HepG2 (cell line): Measurements from ENCODE around the gene MPC2. TPM values are rescaled to one million over a fixed set of nuclear protein-coding genes. Genes with fewer than 3 reads are reported as not detected.

ENCODE experiments used
- CREBL2 ChIP-seq: sonication (generic); formaldehyde crosslinking; IDR thresholded peaks from 2 replicates; pipeline ENCODE4 v1.8.1; 2023; ENCODE audit warnings: missing genetic modification reagents, mild to moderate bottlenecking, borderline replicate concordance
- GATA4 ChIP-seq: sonication (generic); IDR thresholded peaks from 2 replicates; pipeline ENCODE4 v1.6.1; 2016; ENCODE audit warnings: antibody characterized with exemption, low read depth, borderline replicate concordance
- HINFP ChIP-seq: sonication (generic); formaldehyde crosslinking; IDR thresholded peaks from 2 replicates; pipeline ENCODE4 v1.4.0; 2020; ENCODE audit warnings: low read depth, mild to moderate bottlenecking, missing genetic modification reagents
- HOXA3 ChIP-seq: sonication (generic); formaldehyde crosslinking; IDR thresholded peaks from 2 replicates; pipeline ENCODE4 v1.5.0; 2020; ENCODE audit warnings: missing genetic modification reagents
- RNF2 ChIP-seq: fragments of 450-650 bp; conservative IDR thresholded peaks from 2 replicates; pipeline ENCODE4 v1.6.1; 2016; ENCODE audit warnings: low read depth
- TRAFD1 ChIP-seq: sonication (generic); formaldehyde crosslinking; IDR thresholded peaks from 2 replicates; pipeline ENCODE4 v1.5.1; 2020; ENCODE audit warnings: missing genetic modification reagents, mild to moderate bottlenecking, borderline replicate concordance
- ZBTB39 ChIP-seq: sonication (generic); formaldehyde crosslinking; IDR thresholded peaks from 2 replicates; pipeline ENCODE4 v1.5.0; 2020; ENCODE audit warnings: missing genetic modification reagents
- ZBTB44 ChIP-seq: sonication (generic); formaldehyde crosslinking; IDR thresholded peaks from 2 replicates; pipeline ENCODE4 v1.4.0; 2020; ENCODE audit warnings: missing genetic modification reagents
- ZBTB7B ChIP-seq: sonication (generic); formaldehyde crosslinking; IDR thresholded peaks from 2 replicates; pipeline ENCODE4 v1.4.0; 2020; ENCODE audit warnings: missing genetic modification reagents
- ZNF136 ChIP-seq: sonication (generic); formaldehyde crosslinking; IDR thresholded peaks from 2 replicates; pipeline ENCODE4 v1.8.1; 2022; ENCODE audit warnings: low read depth, mild to moderate bottlenecking, moderate library complexity, missing genetic modification reagents
- ZNF225 ChIP-seq: sonication (generic); formaldehyde crosslinking; IDR thresholded peaks from 2 replicates; pipeline ENCODE4 v1.4.0; 2020; ENCODE audit warnings: mild to moderate bottlenecking, missing genetic modification reagents
- ZNF503 ChIP-seq: sonication (generic); formaldehyde crosslinking; IDR thresholded peaks from 2 replicates; pipeline ENCODE4 v1.4.0; 2020; ENCODE audit warnings: missing genetic modification reagents
- ZNF556 ChIP-seq: sonication (generic); formaldehyde crosslinking; IDR thresholded peaks from 2 replicates; pipeline ENCODE4 v1.4.0; 2020; ENCODE audit warnings: mild to moderate bottlenecking, missing genetic modification reagents, borderline replicate concordance
- ZNF629 ChIP-seq: sonication (generic); formaldehyde crosslinking; conservative IDR thresholded peaks from 2 replicates; pipeline ENCODE4 v1.5.0; 2020; ENCODE audit warnings: missing genetic modification reagents
- ZNF770 ChIP-seq: sonication (generic); formaldehyde crosslinking; IDR thresholded peaks from 2 replicates; pipeline ENCODE4 v1.5.0; 2020; ENCODE audit warnings: mild to moderate bottlenecking, missing genetic modification reagents
- ZSCAN21 ChIP-seq: sonication (generic); formaldehyde crosslinking; IDR thresholded peaks from 2 replicates; pipeline ENCODE4 v1.8.0; 2022; ENCODE audit warnings: mild to moderate bottlenecking, missing genetic modification reagents, moderate library complexity, borderline replicate concordance
- ZSCAN29 ChIP-seq: sonication (generic); formaldehyde crosslinking; conservative IDR thresholded peaks from 2 replicates; pipeline ENCODE4 v1.4.0; 2020; ENCODE audit warnings: mild to moderate bottlenecking, missing genetic modification reagents
- polyA plus RNA-seq, 8 experiments: library from polyadenylated mRNA; depleted of rRNA in 3 of 8; stranded (reverse) in 7 of 8; unstranded in 1 of 8; fragments of >200 nt; fragmentation: Illumina TruSeq in 4 of 8; extraction: Trizol in 4 of 8; gene quantifications; 2 replicates each; pipeline versions ENCODE4 v1.2.1 to v1.2.3, GENCODE V29; 2011 to 2016; ENCODE audit warnings: low read depth in 4 of 8, missing spikeins in 1 of 8, mixed read lengths in 1 of 8; ENCODE audit not compliant: insufficient read depth in 1 of 8
- total RNA-seq, 5 experiments: library from RNA; depleted of rRNA; stranded (reverse); fragments of >200 nt; fragmentation: Illumina TruSeq; extraction: Trizol; gene quantifications; 2 replicates each; pipeline ENCODE4 v1.2.3, GENCODE V29; 2016; ENCODE audit warnings: low read depth in 1 of 5

Gene MPC2
- total and polyA plus RNA-seq, 2 of the 13 experiments (the other 11 are each of a cell fraction or from before 2014, with no cell fraction given), result 38.8 to 136 TPM

- TF ChIP-seq RNF2, result no peak
- TF ChIP-seq ZSCAN29, result 0 out of 2 replicates have a peak, but pooled peaks have one; percentile 40
- no peak for TF ChIP-seq ZNF503 (CRISPR knock-in tag)
- peak; percentile 100 for TF ChIP-seq ZBTB39 (CRISPR knock-in tag)
- peak; percentile 69 for TF ChIP-seq ZNF770
- peak; percentile 100 for TF ChIP-seq ZSCAN21 (CRISPR knock-in tag)
- peak; percentile 63; the same call in 1 of the 2 replicates for TF ChIP-seq HOXA3 (CRISPR knock-in tag)
- TF ChIP-seq HINFP (CRISPR knock-in tag), result no peak
- TF ChIP-seq ZNF136 (CRISPR knock-in tag), result peak; percentile 60; the same call in 1 of the 2 replicates
- no peak for TF ChIP-seq GATA4
- peak; percentile 42; the same call in 1 of the 2 replicates for TF ChIP-seq ZNF629 (CRISPR knock-in tag)
- TF ChIP-seq ZNF556 (CRISPR knock-in tag), result no peak
- TF ChIP-seq TRAFD1 (CRISPR knock-in tag), result no peak
- no peak for TF ChIP-seq ZBTB7B (CRISPR knock-in tag)
- no peak for TF ChIP-seq CREBL2
- TF ChIP-seq ZNF225, result no peak
- TF ChIP-seq ZBTB44 (CRISPR knock-in tag), result no peak
Observed at GRCh38 chr1:167916766-167917511, 19.9 kb downstream of the MPC2 start (continued).
